CD14-positive monocyte (primary cell): Measurements from ENCODE around the gene POU2AF1. TPM values are rescaled to one million over a fixed set of nuclear protein-coding genes. Genes with fewer than 3 reads are reported as not detected.

Experiments
- DNase-seq, 3 donors: peaks; one replicate each; pipeline ENCODE4 v3.0.0-alpha.2; 2011 to 2022
- H2AFZ ChIP-seq: 2 replicates; pipeline ENCODE4 v1.6.0; 2012; ENCODE audit warnings: mild to moderate bottlenecking, low read depth, low read length, inconsistent platforms; ENCODE audit not compliant: insufficient read depth, poor library complexity, severe bottlenecking
- H3K27ac ChIP-seq, 2 donors: 1 replicate in 1 of 2; 2 replicates in 1 of 2; pipeline ENCODE4 v1.5.1; 2012 to 2013; ENCODE audit warnings: low read length in 2 of 2, control low read depth in 1 of 2, inconsistent platforms in 1 of 2, low read depth in 1 of 2, mild to moderate bottlenecking in 1 of 2
- H3K27me3 ChIP-seq, 2 donors: one replicate each; pipeline versions ENCODE4 v1.6.0 to v1.6.1; 2011 to 2013; ENCODE audit warnings: low read length in 2 of 2; ENCODE audit not compliant: control insufficient read depth in 2 of 2, insufficient read depth in 2 of 2
- H3K36me3 ChIP-seq, 2 donors: replicated peaks in 1 of 2; 1 replicate in 1 of 2; 2 replicates in 1 of 2; pipeline versions ENCODE4 v1.5.1 to v1.6.1; 2012 to 2013; ENCODE audit warnings: low read length in 2 of 2, control low read depth in 1 of 2, inconsistent platforms in 1 of 2, mild to moderate bottlenecking in 1 of 2; ENCODE audit not compliant: insufficient read depth in 2 of 2, control insufficient read depth in 1 of 2
- H3K4me1 ChIP-seq, 2 donors: 1 replicate in 1 of 2; 2 replicates in 1 of 2; pipeline versions ENCODE4 v1.5.1 to v1.6.1; 2012 to 2013; ENCODE audit warnings: low read length in 2 of 2, control low read depth in 1 of 2, inconsistent platforms in 1 of 2, mild to moderate bottlenecking in 1 of 2, moderate library complexity in 1 of 2; ENCODE audit not compliant: insufficient read depth in 2 of 2, control insufficient read depth in 1 of 2
- H3K4me2 ChIP-seq: replicated peaks from 2 replicates; pipeline ENCODE3; 2012; ENCODE audit warnings: low read length, moderate library complexity, mild to moderate bottlenecking; ENCODE audit not compliant: poor library complexity, severe bottlenecking; ENCODE audit errors: extremely low read depth
- H3K4me3 ChIP-seq, 3 experiments: fragments of 200-600 bp in 1 of 3; sonication (generic) in 1 of 3; replicated peaks in 1 of 3; 1 replicate in 2 of 3; 2 replicates in 1 of 3; pipeline ENCODE4 v1.5.1; 2011 to 2013; ENCODE audit warnings: low read length in 3 of 3, mild to moderate bottlenecking in 3 of 3, control low read depth in 2 of 3, low read depth in 2 of 3, inconsistent platforms in 1 of 3, moderate library complexity in 1 of 3
- H3K79me2 ChIP-seq: 2 replicates; pipeline ENCODE4 v1.6.0; 2012; ENCODE audit warnings: mild to moderate bottlenecking, control low read depth, inconsistent platforms, low read length, moderate library complexity; ENCODE audit not compliant: insufficient read depth
- H3K9ac ChIP-seq: 2 replicates; pipeline ENCODE4 v1.6.0; 2017; ENCODE audit warnings: low read length, mild to moderate bottlenecking; ENCODE audit not compliant: insufficient read depth, poor library complexity, severe bottlenecking
- H3K9me3 ChIP-seq, 2 donors: replicated peaks in 1 of 2; 1 replicate in 1 of 2; 2 replicates in 1 of 2; pipeline versions ENCODE4 v1.5.1 to v1.6.1; 2012 to 2013; ENCODE audit warnings: low read length in 2 of 2, control low read depth in 1 of 2; ENCODE audit not compliant: control insufficient read depth in 1 of 2, insufficient read depth in 1 of 2
- H4K20me1 ChIP-seq: 2 replicates; pipeline ENCODE4 v1.6.0; 2012; ENCODE audit warnings: mild to moderate bottlenecking, low read length, control low read depth, moderate library complexity; ENCODE audit not compliant: insufficient read depth
- H3K27ac Mint-ChIP-seq, 7 donors: one replicate each; pipeline ENCODE4 v1.8.0; 2020; ENCODE audit warnings: mild to moderate bottlenecking in 7 of 7, mixed read lengths in 7 of 7, moderate library complexity in 6 of 7, inconsistent platforms in 2 of 7
- H3K27me3 Mint-ChIP-seq, 3 donors: one replicate each; pipeline ENCODE4 v1.8.0; 2021 to 2022; ENCODE audit warnings: low read depth in 3 of 3, mild to moderate bottlenecking in 3 of 3, mixed read lengths in 3 of 3, moderate library complexity in 3 of 3, inconsistent platforms in 1 of 3
- H3K36me3 Mint-ChIP-seq, 2 donors: one replicate each; pipeline ENCODE4 v1.8.0; 2020; ENCODE audit warnings: mixed read lengths in 2 of 2, inconsistent platforms in 1 of 2, mild to moderate bottlenecking in 1 of 2
- H3K4me1 Mint-ChIP-seq: one replicate; pipeline ENCODE4 v1.8.0; 2020; ENCODE audit warnings: mild to moderate bottlenecking, mixed read lengths
- H3K4me3 Mint-ChIP-seq, 2 donors: one replicate each; pipeline ENCODE4 v1.8.0; 2020; ENCODE audit warnings: mild to moderate bottlenecking in 2 of 2, mixed read lengths in 2 of 2, moderate library complexity in 1 of 2
- H3K9me3 Mint-ChIP-seq, 7 donors: one replicate each; pipeline ENCODE4 v1.8.0; 2020 to 2022; ENCODE audit warnings: mixed read lengths in 7 of 7, mild to moderate bottlenecking in 6 of 7, moderate library complexity in 6 of 7, inconsistent platforms in 2 of 7
- CTCF ChIP-seq: fragments of 200-600 bp; IDR thresholded peaks from one replicate; pipeline ENCODE4 v1.8.0; 2022; ENCODE audit warnings: antibody characterized with exemption, mild to moderate bottlenecking
- WGBS: methylation state at CpG from one replicate; pipeline ENCODE4 v1.1.5; 2013; ENCODE audit warnings: missing lambda C conversion rate; ENCODE audit not compliant: insufficient coverage; 5-methylcytosine and 5-hydroxymethylcytosine counted together
- intact Hi-C, 2 donors: fragments of 100-400 bp; cut with micrococcal nuclease; formaldehyde crosslinking; loops; one replicate each; pipeline versions ENCODE4 v1.15.0 to v1.15.1; 2023
- polyA plus RNA-seq, 3 donors: library from polyadenylated mRNA; depleted of rRNA in 1 of 3; unstranded in 2 of 3; stranded (reverse) in 1 of 3; fragments of 300-500 nt in 2 of 3; fragments of >200 nt in 1 of 3; fragmentation: Illumina TruSeq in 2 of 3; gene quantifications; 1 replicate in 2 of 3; 2 replicates in 1 of 3; pipeline ENCODE4 v1.2.3, GENCODE V29; 2012 to 2021

Gene POU2AF1
- polyA plus RNA-seq, 3 donors: 0.07 to 0.12 (median 0.09) TPM

DNA sequence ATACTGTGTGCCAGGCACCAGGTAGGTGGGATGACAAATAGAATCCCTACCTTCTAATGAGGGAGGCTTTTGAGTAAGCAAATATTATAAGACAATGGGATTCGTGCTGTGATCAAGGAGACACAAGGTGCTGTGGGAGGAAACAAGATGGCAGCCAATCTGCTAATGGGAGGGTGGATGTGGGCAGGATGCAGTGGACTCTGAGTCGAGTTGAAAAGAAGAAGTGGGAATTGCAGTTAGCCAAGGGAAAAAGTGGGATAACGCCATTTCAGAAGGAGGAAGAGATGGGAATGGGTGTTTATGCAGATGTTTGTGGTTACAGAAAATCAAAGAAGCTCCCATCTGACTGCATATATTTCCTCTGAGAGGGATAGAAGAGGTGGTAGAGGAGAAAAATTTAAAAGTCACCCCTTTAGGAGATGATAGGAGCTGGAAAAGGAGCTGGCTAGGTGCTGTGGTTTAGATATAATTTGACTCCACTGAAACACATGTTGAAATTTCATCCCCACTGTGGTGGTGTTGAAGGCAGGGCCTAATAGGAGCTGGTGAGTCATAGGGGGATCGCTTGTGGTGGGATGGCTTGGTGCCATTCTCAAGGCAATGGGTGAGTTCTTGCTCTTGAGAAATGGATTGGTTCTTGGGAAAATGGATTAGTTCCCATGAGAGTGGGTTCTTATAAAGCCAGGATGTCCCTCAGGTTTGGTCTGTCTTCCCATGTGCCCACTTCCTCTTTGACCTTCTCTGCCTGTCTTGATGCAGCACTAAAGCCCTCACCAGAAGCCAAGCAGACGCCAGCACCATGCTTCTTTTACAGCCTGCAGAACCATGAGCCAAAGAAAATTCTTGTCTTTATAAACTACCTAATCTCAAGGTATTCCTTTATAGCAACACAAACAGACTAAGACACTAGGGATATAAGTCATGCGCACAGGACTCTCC is 30.0 kb upstream of the POU2AF1 start:
- Mint-ChIP-seq H3K9me3 (peaks cover 0 to 13% (median 2%) of the 10 kb centered on the region in 7 donors), H3K4me3 (no peak overlapping the region), H3K36me3 (no peaks in the 10 kb centered on the region), H3K27me3 (peaks cover 0 to 5% (median 0%) of the 10 kb centered on the region in 3 donors), H3K4me1 (peaks cover 18% of the 10 kb centered on the region), H3K27ac (peak overlapping the region in 1 of 7 donors; percentile 2)
- H3K36me3 ChIP-seq: no peaks in the 10 kb centered on the region
- no peak overlapping the region for H3K27ac ChIP-seq
- no peaks in the 10 kb centered on the region for H3K27me3 ChIP-seq
- H3K4me3 ChIP-seq: no peak overlapping the region
- no peak overlapping the region for H3K4me2 ChIP-seq
- TF ChIP-seq CTCF: no peak
- H2AFZ ChIP-seq: no peak overlapping the region
- WGBS: 25% methylated on average over 4 of the region's 6 CpGs
- no peak for DNase-seq
- H3K9me3 ChIP-seq: no peaks in the 10 kb centered on the region
- no peaks in the 10 kb centered on the region for H4K20me1 ChIP-seq
- no peaks in the 10 kb centered on the region for H3K79me2 ChIP-seq
- peaks cover 9 to 21% of the 10 kb centered on the region in 2 donors for H3K4me1 ChIP-seq
- intact Hi-C loops: no loop called here
- H3K9ac ChIP-seq: no peak overlapping the region

DNA sequence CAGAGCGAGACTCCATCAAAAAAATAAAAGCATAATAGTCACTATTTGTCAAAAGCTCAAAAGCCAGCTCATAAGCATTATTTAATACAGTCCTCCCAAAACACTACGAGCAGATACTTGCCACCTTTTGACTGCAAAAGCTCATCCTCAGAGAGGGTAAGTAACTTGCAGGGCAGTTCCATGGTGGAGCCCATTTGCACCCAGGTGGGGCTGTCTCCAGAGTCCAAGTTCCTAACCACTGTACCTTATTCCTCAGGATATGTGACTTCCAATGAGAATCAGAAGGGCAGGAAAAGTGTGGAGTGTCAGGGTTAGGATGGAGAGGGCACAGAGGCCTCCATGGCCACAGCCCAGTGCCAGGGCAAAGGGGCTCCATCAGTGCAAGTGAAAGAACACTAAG is 28.6 kb upstream of the POU2AF1 start:
- no peaks in the 10 kb centered on the region for H3K36me3 ChIP-seq
- intact Hi-C loops: no loop called here
- no peak overlapping the region for H3K27ac ChIP-seq
- H3K4me3 ChIP-seq: no peak overlapping the region
- no peaks in the 10 kb centered on the region for H3K27me3 ChIP-seq
- H3K27ac Mint-ChIP-seq: no peak overlapping the region
- no peak overlapping the region for H2AFZ ChIP-seq
- no peak overlapping the region for H3K4me3 Mint-ChIP-seq
- no peak for TF ChIP-seq CTCF
- H3K36me3 Mint-ChIP-seq: no peaks in the 10 kb centered on the region
- peaks cover 0 to 5% (median 0%) of the 10 kb centered on the region in 3 donors for H3K27me3 Mint-ChIP-seq
- H3K4me1 ChIP-seq: peaks cover 9 to 20% of the 10 kb centered on the region in 2 donors
- DNase-seq: no peak
- no peaks in the 10 kb centered on the region for H3K9me3 ChIP-seq
- H3K4me2 ChIP-seq: no peak overlapping the region
- no peak overlapping the region for H3K9ac ChIP-seq
- H4K20me1 ChIP-seq: no peaks in the 10 kb centered on the region
- peaks cover 18% of the 10 kb centered on the region for H3K4me1 Mint-ChIP-seq
- H3K9me3 Mint-ChIP-seq: peaks cover 2 to 17% (median 7%) of the 10 kb centered on the region in 7 donors
- 100% methylated on average over 2 of the region's 2 CpGs for WGBS
- no peaks in the 10 kb centered on the region for H3K79me2 ChIP-seq
